ENCODE results near the gene LTBP3. TPM values are rescaled to one million over a fixed set of nuclear protein-coding genes. Genes with fewer than 3 reads are reported as not detected.

LTBP3 gene
- total RNA-seq, 1 donor from 2014 or later, result 1.7 TPM

- no peak for DNase-seq (ENCODE audit: low spot score)
- Mint-ChIP-seq H3K27ac (ENCODE audit: unreplicated experiment) (peak overlapping the region; percentile 67), H3K36me3 (ENCODE audit: low read depth, unreplicated experiment) (no peaks in the 10 kb centered on the region), H3K4me1 (ENCODE audit: unreplicated experiment) (peaks cover 33% of the 10 kb centered on the region), H3K9me3 (ENCODE audit: unreplicated experiment) (no peaks in the 10 kb centered on the region), H3K4me3 (ENCODE audit: unreplicated experiment) (peak overlapping the region; percentile 85), H3K27me3 (ENCODE audit: unreplicated experiment) (peaks cover 36% of the 10 kb centered on the region)
- TF ChIP-seq CTCF (IDR thresholded peaks at IDR 0.05; ENCODE audit: unreplicated experiment), result no peak
Observed at GRCh38 chr11:65574811-65575567, 16.8 kb upstream of the LTBP3 start.

- TF ChIP-seq CTCF (IDR thresholded peaks at IDR 0.05; ENCODE audit: unreplicated experiment), result peak; percentile 99
- Mint-ChIP-seq H3K4me1 (ENCODE audit: unreplicated experiment) (peaks cover 36% of the 10 kb centered on the region), H3K9me3 (ENCODE audit: unreplicated experiment) (no peaks in the 10 kb centered on the region), H3K36me3 (ENCODE audit: low read depth, unreplicated experiment) (no peaks in the 10 kb centered on the region), H3K4me3 (ENCODE audit: unreplicated experiment) (peak overlapping the region; percentile 88), H3K27me3 (ENCODE audit: unreplicated experiment) (peaks cover 39% of the 10 kb centered on the region), H3K27ac (ENCODE audit: unreplicated experiment) (peak overlapping the region; percentile 30)
- DNase-seq (ENCODE audit: low spot score), result peak; percentile 92
Observed at GRCh38 chr11:65574109-65574810, 16.1 kb upstream of the LTBP3 start.

DNA sequence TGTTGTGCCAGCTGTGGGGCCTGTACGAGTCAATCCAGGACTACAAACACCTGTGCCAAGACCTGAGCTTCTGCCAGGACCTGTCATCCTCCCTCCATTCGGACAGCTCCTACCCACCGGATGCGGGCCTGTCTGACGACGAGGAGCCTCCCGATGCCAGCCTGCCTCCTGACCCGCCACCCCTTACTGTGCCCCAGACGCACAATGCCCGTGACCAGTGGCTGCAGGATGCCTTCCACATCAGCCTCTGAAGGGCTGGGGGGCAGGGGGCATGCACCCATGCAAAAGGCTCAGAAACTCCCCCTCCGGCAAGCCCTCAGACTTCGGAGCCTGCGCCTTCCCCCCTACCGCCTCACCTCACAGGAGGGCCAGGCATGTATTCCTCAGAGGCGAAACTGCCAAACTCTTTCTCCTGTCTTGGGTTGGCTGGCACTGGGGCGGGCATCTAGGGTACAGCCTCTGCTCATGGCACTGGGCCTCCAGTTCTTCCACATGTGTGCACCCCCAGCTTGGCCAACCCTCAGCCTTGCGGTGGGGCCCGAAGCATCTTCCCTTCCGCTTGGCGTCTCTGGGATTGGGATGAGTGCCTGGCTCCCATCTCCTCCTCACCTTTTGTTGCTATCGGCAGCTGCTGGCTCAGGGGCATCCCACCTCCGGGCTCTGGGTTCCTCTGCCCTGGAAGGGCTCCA, 15.4 kb upstream of the LTBP3 start:
- peaks cover 37% of the 10 kb centered on the region for H3K27me3 Mint-ChIP-seq (ENCODE audit: unreplicated experiment)
- peak overlapping the region; percentile 88 for H3K4me3 Mint-ChIP-seq (ENCODE audit: unreplicated experiment)
- H3K9me3 Mint-ChIP-seq (ENCODE audit: unreplicated experiment), result no peaks in the 10 kb centered on the region
- peak overlapping the region; percentile 30 for H3K27ac Mint-ChIP-seq (ENCODE audit: unreplicated experiment)
- no peak for DNase-seq (ENCODE audit: low spot score)
- H3K36me3 Mint-ChIP-seq (ENCODE audit: low read depth, unreplicated experiment), result no peaks in the 10 kb centered on the region
- no peak for TF ChIP-seq CTCF (IDR thresholded peaks at IDR 0.05; ENCODE audit: unreplicated experiment)
- peaks cover 43% of the 10 kb centered on the region for H3K4me1 Mint-ChIP-seq (ENCODE audit: unreplicated experiment)

- TF ChIP-seq CTCF (IDR thresholded peaks at IDR 0.05; ENCODE audit: unreplicated experiment), result no peak
- H3K4me1 Mint-ChIP-seq (ENCODE audit: unreplicated experiment), result peaks cover 46% of the 10 kb centered on the region
- H3K9me3 Mint-ChIP-seq (ENCODE audit: unreplicated experiment), result no peaks in the 10 kb centered on the region
- peak within 1 kb of the TSS; percentile 98 for H3K4me3 Mint-ChIP-seq (ENCODE audit: unreplicated experiment)
- peak within 1 kb of the TSS; percentile 30 for H3K27ac Mint-ChIP-seq (ENCODE audit: unreplicated experiment)
- peaks cover 30% of the 10 kb centered on the region for H3K27me3 Mint-ChIP-seq (ENCODE audit: unreplicated experiment)
- H3K36me3 Mint-ChIP-seq (ENCODE audit: low read depth, unreplicated experiment), result no peaks in the 10 kb centered on the region
- DNase-seq (ENCODE audit: low spot score), result peak; percentile 80
Observed at GRCh38 chr11:65572356-65573051, 14.3 kb upstream of the LTBP3 start, which contains the start of gene FAM89B. TSS of gene FAM89B (plus strand) at chr11:65572538. CDS start at chr11:65572670, 132 bp downstream.
